Cardiac muscle cell (in vitro differentiated cells and primary cell): Measurements from ENCODE around the gene CTIF. TPM values are rescaled to one million over a fixed set of nuclear protein-coding genes. Genes with fewer than 3 reads are reported as not detected.
A peak's percentile ranks its signal among the peaks of the same experiment; 100 is the strongest.

Experiments
- DNase-seq, 2 donors: peaks; one replicate each; pipeline versions ENCODE4 v3.0.0 to v3.0.0-alpha.2; 2010 to 2017; ENCODE audit warnings: low read depth in 1 of 2, low spot score in 1 of 2
- H3K27ac ChIP-seq: fragments of 200-600 bp; sonication (generic); 2 replicates; pipeline ENCODE4 v1.5.1; 2016
- H3K27me3 ChIP-seq: fragments of 200-600 bp; sonication (generic); 2 replicates; pipeline ENCODE4 v1.6.0; 2016; ENCODE audit warnings: control low read depth
- H3K36me3 ChIP-seq: fragments of 200-600 bp; sonication (generic); 2 replicates; pipeline ENCODE4 v1.5.1; 2016; ENCODE audit warnings: control low read depth
- H3K4me1 ChIP-seq: fragments of 200-600 bp; sonication (generic); 2 replicates; pipeline ENCODE4 v1.8.1; 2017; ENCODE audit warnings: low read depth, mild to moderate bottlenecking, mixed run types
- H3K4me3 ChIP-seq: fragments of 200-600 bp; sonication (generic); 2 replicates; pipeline ENCODE4 v1.5.1; 2016; ENCODE audit warnings: mild to moderate bottlenecking
- H3K9me3 ChIP-seq: fragments of 200-600 bp; sonication (generic); 2 replicates; pipeline ENCODE4 v1.5.1; 2017; ENCODE audit warnings: low read depth, mild to moderate bottlenecking, control low read depth
- polyA plus RNA-seq: library from polyadenylated mRNA; unstranded; fragments of >200 nt; fragmentation: Nextera tagmentation; extraction: Ambion mirVana; gene quantifications from 2 replicates; pipeline ENCODE4 v1.2.1, GENCODE V29; 2016
- total RNA-seq: library from RNA; depleted of rRNA; stranded (reverse); fragments of >200 nt; gene quantifications from 2 replicates; pipeline ENCODE4 v1.2.3, GENCODE V29; 2016
- TF ChIP-seq, protein P1 (sequence below): IDR thresholded peaks from 2 replicates; pipeline ENCODE4 v1.5.1; 2012; ENCODE audit warnings: low read depth, mild to moderate bottlenecking, low read length

The CTIF gene
- total and polyA plus RNA-seq, 2 experiments from 2014 or later, result 16.5 to 22.0 TPM

DNA sequence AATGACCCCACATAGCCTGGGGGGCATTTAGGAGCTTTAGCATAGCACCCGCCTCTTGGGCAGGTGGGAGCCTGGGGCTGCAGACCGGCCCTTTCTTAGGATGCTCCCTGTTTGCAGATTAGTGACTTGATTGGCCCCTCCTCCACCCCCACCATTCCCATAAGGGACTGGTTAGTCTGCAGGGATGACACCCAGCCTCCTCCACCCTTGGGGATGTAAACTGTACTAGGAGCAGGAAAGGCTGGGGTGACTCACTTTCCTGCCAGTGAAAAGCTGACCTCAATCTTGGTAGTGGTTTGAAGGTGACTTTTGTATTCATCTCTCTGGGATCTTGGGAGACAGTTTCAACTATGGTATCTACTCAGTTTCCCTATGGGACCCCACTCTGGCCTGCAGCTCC is 24.2 kb downstream of the CTIF start:
- Histone ChIP-seq H3K27me3 (no peaks in the 10 kb centered on the region), H3K27ac (no peak overlapping the region), H3K36me3 (no peaks in the 10 kb centered on the region), H3K4me3 (no peak overlapping the region), H3K4me1 (no peaks in the 10 kb centered on the region), H3K9me3 (no peaks in the 10 kb centered on the region)
- DNase-seq, result peak in 1 of 2 donors; percentile 64
- TF ChIP-seq, protein P1, sequence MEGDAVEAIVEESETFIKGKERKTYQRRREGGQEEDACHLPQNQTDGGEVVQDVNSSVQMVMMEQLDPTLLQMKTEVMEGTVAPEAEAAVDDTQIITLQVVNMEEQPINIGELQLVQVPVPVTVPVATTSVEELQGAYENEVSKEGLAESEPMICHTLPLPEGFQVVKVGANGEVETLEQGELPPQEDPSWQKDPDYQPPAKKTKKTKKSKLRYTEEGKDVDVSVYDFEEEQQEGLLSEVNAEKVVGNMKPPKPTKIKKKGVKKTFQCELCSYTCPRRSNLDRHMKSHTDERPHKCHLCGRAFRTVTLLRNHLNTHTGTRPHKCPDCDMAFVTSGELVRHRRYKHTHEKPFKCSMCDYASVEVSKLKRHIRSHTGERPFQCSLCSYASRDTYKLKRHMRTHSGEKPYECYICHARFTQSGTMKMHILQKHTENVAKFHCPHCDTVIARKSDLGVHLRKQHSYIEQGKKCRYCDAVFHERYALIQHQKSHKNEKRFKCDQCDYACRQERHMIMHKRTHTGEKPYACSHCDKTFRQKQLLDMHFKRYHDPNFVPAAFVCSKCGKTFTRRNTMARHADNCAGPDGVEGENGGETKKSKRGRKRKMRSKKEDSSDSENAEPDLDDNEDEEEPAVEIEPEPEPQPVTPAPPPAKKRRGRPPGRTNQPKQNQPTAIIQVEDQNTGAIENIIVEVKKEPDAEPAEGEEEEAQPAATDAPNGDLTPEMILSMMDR, result no peak

DNA sequence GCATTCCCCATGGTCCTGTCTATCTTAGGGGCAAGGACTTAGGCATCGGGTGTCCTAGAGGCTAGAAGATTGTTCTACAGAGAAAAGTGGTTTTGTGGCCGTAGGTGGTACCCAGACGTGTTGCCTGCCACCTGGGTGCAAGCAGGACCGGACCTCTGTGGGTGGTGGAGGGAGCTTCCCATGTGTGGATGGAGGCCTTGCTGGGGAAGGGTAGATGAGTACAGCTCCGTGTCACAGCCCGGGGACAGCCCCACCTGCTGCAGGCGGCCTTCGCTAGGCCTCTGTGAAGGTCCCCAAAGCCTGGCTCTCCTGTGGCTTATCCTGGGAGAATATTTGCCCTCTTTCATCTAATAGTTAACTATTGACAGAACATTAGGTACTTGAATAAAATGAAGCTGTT is 25.3 kb downstream of the CTIF start:
- Histone ChIP-seq H3K9me3 (no peaks in the 10 kb centered on the region), H3K4me1 (no peaks in the 10 kb centered on the region), H3K36me3 (no peaks in the 10 kb centered on the region), H3K27me3 (no peaks in the 10 kb centered on the region), H3K4me3 (no peak overlapping the region), H3K27ac (no peak overlapping the region)
- DNase-seq, result no peak
- TF ChIP-seq, protein P1, result no peak

DNA sequence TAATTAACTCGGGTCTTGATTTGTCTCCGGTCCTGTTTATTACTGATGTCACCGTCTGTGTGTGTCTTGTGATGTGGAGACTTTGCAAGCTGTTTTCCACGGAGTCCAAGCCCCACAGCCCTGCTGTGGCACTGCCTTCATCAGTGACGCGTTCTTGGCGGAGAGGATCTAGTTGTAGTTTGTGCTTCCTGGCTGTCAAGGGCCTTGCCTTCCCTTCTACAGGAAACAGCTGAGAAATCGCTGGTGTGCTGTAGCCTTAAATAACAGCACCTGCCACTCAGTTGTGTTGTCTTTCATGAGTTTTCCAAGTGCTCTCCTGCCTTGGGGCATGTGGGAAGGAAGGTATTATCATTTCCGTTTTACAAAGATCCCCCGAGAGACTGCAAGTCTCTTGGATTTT is 26.3 kb downstream of the CTIF start:
- no peak for DNase-seq
- Histone ChIP-seq H3K4me3 (no peak overlapping the region), H3K9me3 (no peaks in the 10 kb centered on the region), H3K27me3 (no peaks in the 10 kb centered on the region), H3K4me1 (no peaks in the 10 kb centered on the region), H3K27ac (peak overlapping the region; percentile 28), H3K36me3 (no peaks in the 10 kb centered on the region)
- TF ChIP-seq, protein P1, result no peak

DNA sequence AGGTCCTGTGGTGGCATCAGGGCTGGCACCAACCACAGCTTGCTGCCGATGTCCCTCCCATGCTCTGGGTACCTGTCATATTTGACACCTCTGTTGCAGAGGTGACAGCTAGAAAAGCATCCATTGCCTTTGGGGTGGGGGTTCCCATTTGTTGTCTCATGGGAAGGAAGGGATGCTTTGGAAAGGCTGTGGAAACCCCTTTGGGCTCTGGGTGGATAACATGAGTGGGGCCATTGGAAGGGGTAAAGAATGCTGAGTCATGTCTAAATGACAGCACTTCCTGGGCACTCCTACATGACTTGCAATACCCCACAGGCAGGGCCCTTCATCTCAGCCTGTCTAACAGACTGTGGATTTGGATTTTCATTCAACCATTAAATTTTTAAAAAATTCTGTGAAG is 27.8 kb downstream of the CTIF start:
- no peak overlapping the region for H3K27ac ChIP-seq
- H3K9me3 ChIP-seq, result no peaks in the 10 kb centered on the region
- DNase-seq, result no peak
- H3K4me1 ChIP-seq, result no peaks in the 10 kb centered on the region
- no peaks in the 10 kb centered on the region for H3K36me3 ChIP-seq
- no peaks in the 10 kb centered on the region for H3K27me3 ChIP-seq
- TF ChIP-seq, protein P1, result no peak
- no peak overlapping the region for H3K4me3 ChIP-seq

DNA sequence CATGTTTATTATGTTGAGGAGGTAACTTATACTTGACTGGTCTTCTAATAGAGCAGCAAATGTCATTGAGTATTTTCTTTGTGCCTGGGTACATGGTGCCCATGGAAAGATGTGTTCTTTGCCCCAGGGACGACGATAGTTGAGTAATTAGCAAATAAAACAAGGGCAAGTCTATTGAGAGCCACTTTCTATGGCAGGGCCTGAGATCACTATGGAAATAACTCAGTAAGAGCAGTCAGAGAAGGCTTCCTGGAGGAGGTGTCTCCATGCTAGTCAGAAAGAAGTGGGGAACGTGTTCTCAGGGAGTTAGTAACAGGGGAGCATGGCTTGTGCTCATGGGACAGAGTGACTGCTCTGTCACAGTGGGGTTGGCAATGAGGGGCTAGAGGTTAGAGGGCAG is 28.6 kb downstream of the CTIF start:
- H3K27me3 ChIP-seq, result no peaks in the 10 kb centered on the region
- H3K4me1 ChIP-seq, result no peaks in the 10 kb centered on the region
- H3K27ac ChIP-seq, result no peak overlapping the region
- no peak overlapping the region for H3K4me3 ChIP-seq
- DNase-seq, result no peak
- H3K9me3 ChIP-seq, result no peaks in the 10 kb centered on the region
- TF ChIP-seq, protein P1, result no peak
- H3K36me3 ChIP-seq, result no peaks in the 10 kb centered on the region
